ENCODE measurements around the gene CDCA3. TPM values are rescaled to one million over a fixed set of nuclear protein-coding genes. Genes with fewer than 3 reads are reported as not detected.

CDCA3 gene
- total and polyA plus RNA-seq, 2 of the 13 experiments (the other 11 are each of a cell fraction or from before 2014, with no cell fraction given): 32.7 to 56.5 TPM

GRCh38 chr12:6825398-6826124 is 25.5 kb downstream of the CDCA3 start (continued):
- no peak for TF ChIP-seq ZNF562 (CRISPR knock-in tag; IDR thresholded peaks at IDR 0.05; ENCODE audit: borderline replicate concordance)
- TF ChIP-seq SAP130 (CRISPR knock-in tag; IDR thresholded peaks at IDR 0.05; ENCODE audit: low read depth): peak; percentile 44; the same call in 1 of the 2 replicates
- no peak for TF ChIP-seq GATAD2A (CRISPR knock-in tag; IDR thresholded peaks at IDR 0.05)

GRCh38 chr12:6824901-6825381 is 26.1 kb downstream of the CDCA3 start:
- BruUV-seq (replicated peaks): no TSS peak
- no peak overlapping the region for H3K9ac ChIP-seq (ENCODE audit: insufficient read depth, low read depth, low read length)
- no peaks in the 10 kb centered on the region for H4K20me1 ChIP-seq (ENCODE audit: insufficient read depth, low read length)
- in situ Hi-C loops (cut with HindIII; ENCODE audit: extremely low pct_ligation_motif_present, low pct_unique_long_range_greater_than_20kb) (loop anchor here (5.0 kb wide), 1 partner anchor 73 kb away; the partner anchor contains the start of gene MLF2), intact Hi-C loops (cut with micrococcal nuclease; ENCODE audit: unreplicated experiment) (loop anchor here (1.0 to 10.0 kb wide), 4 partner anchors 46 to 210 kb away; partner anchors contain the start of gene MLF2)
- H3K4me1 ChIP-seq (ENCODE audit: insufficient read depth, low read length): peaks cover 33% of the 10 kb centered on the region
- H3K27me3 ChIP-seq (ENCODE audit: control insufficient read depth in 1 of 2, insufficient read depth in 2 of 2, low read length in 2 of 2): peaks cover 5 to 12% of the 10 kb centered on the region in 2 experiments; a peak in 4 of 5 replicates
- no peak overlapping the region for H3K4me2 ChIP-seq (ENCODE audit: low read depth, low read length)
- TF ChIP-seq SYNCRIP (IDR thresholded peaks at IDR 0.05; ENCODE audit: insufficient read depth, low read depth, low read length) (no peak), MTF2 (CRISPR knock-in tag; IDR thresholded peaks at IDR 0.05; ENCODE audit: borderline replicate concordance) (no peak), ZNF766 (CRISPR knock-in tag; IDR thresholded peaks at IDR 0.05; ENCODE audit: borderline replicate concordance) (no peak), CHD2 (IDR thresholded peaks at IDR 0.05; ENCODE audit: low read depth, low read length) (no peak), MED8 (CRISPR knock-in tag; IDR thresholded peaks at IDR 0.05; ENCODE audit: insufficient replicate concordance) (no peak), ZNF761 (CRISPR knock-in tag; conservative IDR thresholded peaks at IDR 0.05) (0 out of 2 replicates have a peak, but pooled peaks have one; percentile 18), ZNF44 (CRISPR knock-in tag; IDR thresholded peaks at IDR 0.05) (no peak), POLR2G (IDR thresholded peaks at IDR 0.05; ENCODE audit: low read depth, low read length) (peak; percentile 54; the same call in 1 of the 2 replicates), NRL (CRISPR knock-in tag; IDR thresholded peaks at IDR 0.05; ENCODE audit: borderline replicate concordance) (0 out of 2 replicates have a peak, but pooled peaks have one; percentile 23), ZNF292 (CRISPR knock-in tag; IDR thresholded peaks at IDR 0.05; ENCODE audit: borderline replicate concordance, low read depth) (no peak), ZNF891 (CRISPR knock-in tag; IDR thresholded peaks at IDR 0.05) (0 out of 2 replicates have a peak, but pooled peaks have one; percentile 21), NONO (IDR thresholded peaks at IDR 0.05) (no peak), NONO (CRISPR knock-in tag; conservative IDR thresholded peaks at IDR 0.05) (no peak), RAD21 (CRISPR knock-in tag; IDR thresholded peaks at IDR 0.05) (no peak), DZIP1 (CRISPR knock-in tag; IDR thresholded peaks at IDR 0.05) (0 out of 2 replicates have a peak, but pooled peaks have one; percentile 58), ZNF644 (CRISPR knock-in tag; IDR thresholded peaks at IDR 0.05; ENCODE audit: low read depth) (no peak), ZNF567 (CRISPR knock-in tag; IDR thresholded peaks at IDR 0.05; ENCODE audit: borderline replicate concordance) (0 out of 2 replicates have a peak, but pooled peaks have one; percentile 12)
- H3K27ac ChIP-seq (ENCODE audit: extremely low read length, insufficient read depth, low read length): no peak overlapping the region
- CTCF ChIA-PET (ENCODE audit: low intra/inter-chr PET ratio, low total read pairs): interaction anchor here (0.8 to 2.6 kb wide), 7 partner anchors 67 to 207 kb away, joined by 3 to 34 read pairs (median 5); partner anchors contain the start of gene MLF2
- 62% methylated on average over 12 of the region's 12 CpGs for whole genome bisulfite sequencing (ENCODE audit: low lambda C conversion rate)
- no peaks in the 10 kb centered on the region for H3K36me3 ChIP-seq (replicated peaks in 1 of 2; ENCODE audit: control insufficient read depth in 1 of 2, insufficient read depth in 2 of 2, low read length in 2 of 2)
- no peak overlapping the region for H3K4me3 ChIP-seq (replicated peaks in 1 of 3; ENCODE audit: insufficient read depth in 1 of 3, low read depth in 2 of 3, low read length in 3 of 3)
- no peak for ATAC-seq
- H3K79me2 ChIP-seq (ENCODE audit: insufficient read depth, low read length): peaks cover 16% of the 10 kb centered on the region
- no peak for FAIRE-seq
- H3K9me3 ChIP-seq (ENCODE audit: low read length): no peaks in the 10 kb centered on the region
- no peak for DNase-seq (ENCODE audit: low spot score)
- POLR2A ChIA-PET: interaction anchor here (1.2 kb wide), 1 partner anchor 72 kb away, joined by 6 read pairs; the partner anchor contains the start of gene MLF2
- no peak overlapping the region for H2AFZ ChIP-seq (ENCODE audit: low read length)

All from HepG2 (cell line).